Effector CD8-positive, alpha-beta T cell (primary cell): ENCODE data around the gene ZC3H12D.

Experiments
- DNase-seq: peaks from one replicate; lab custom pipeline; 2025; lab: John Stamatoyannopoulos, UW

The ZC3H12D gene

GRCh38 chr6:149443411-149444181 is 41.2 kb downstream of the ZC3H12D start:
- no peak for DNase-seq

DNA sequence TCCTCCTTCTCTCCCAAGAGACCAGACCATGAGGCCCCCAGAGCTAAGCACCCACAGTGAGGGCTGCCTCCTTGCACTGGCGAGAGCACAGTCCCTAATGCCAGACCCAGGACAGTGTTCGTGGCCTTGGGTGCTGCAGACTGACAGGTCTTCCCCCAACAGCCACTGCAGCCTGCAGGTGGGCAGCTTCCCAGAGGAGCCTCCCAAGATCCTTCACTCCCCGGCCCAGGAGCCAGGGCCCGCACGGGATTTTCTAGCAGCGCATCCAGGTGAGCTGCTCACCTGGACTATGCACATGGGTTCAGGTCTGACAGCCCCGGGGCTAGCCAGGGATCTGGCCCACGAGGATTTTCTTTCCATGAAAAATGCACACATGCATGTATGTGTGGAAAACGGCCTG is 43.1 kb downstream of the ZC3H12D start:
- no peak for DNase-seq

GRCh38 chr6:149440735-149441671 is 43.8 kb downstream of the ZC3H12D start:
- no peak for DNase-seq

DNA sequence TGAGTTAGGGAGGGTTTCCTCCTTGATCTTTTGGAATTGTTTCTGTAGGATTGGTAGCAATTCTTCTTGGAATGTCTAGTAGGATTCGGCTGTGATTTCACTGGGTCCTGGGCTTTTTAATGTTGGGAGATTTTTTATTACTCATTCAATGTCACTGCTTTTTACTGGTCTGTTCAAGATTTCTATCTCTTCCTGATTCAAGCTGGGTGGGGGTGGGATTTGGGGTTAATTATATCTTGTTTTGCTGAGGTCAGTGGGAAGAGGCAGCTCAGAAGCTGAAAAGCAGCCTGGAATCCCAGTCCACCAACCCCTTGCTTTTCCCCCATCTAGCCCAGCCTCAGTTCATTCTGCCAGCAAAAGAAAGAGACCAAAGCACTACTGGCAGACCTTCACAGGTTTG is 45.2 kb downstream of the ZC3H12D start:
- no peak for DNase-seq

GRCh38 chr6:149438855-149439254 is 46.0 kb downstream of the ZC3H12D start:
- DNase-seq, result no peak

- no peak for DNase-seq
These were observed 47.6 kb downstream of the ZC3H12D start for GRCh38 chr6:149437212-149437611.

DNA sequence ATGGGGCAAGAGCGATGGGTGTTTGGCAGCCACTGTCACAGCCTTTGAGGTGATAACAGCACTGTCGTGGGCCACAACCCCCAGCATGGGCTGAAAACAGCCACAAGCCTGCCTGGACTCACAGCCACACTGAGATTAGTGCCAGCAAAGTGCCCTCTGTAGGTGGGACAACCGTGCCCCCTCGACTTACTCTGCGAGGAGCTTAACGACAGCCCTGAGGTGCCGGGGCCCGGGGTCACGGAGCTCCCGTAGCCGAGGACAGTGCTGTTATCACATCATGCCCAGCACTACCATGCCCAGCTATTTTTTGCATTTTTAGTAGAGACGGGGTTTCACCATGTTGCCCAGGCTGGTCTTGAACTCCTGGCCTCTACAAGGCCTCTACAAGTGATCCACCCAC is 48.2 kb downstream of the ZC3H12D start:
- no peak for DNase-seq

GRCh38 chr6:149435919-149436586 is 48.8 kb downstream of the ZC3H12D start:
- no peak for DNase-seq

DNA sequence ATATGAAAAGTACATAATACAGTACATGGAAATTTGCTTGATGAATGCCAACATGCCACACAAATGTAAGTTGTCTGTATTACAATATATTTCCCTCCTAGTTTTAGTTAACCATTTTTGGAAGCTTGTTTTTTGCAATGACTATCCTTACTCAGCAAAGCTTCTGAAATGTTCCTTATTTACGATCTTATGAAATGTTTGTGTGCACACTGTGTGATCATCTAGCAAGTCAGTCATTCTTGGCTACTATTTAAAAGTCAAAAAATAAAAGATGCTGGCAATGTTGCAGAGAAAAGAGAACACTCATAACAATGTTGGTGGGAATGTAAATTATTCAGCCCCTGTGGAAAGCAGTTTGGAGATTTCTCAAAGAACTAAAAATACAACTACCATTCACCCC is 50.9 kb downstream of the ZC3H12D start:
- DNase-seq, result no peak

DNA sequence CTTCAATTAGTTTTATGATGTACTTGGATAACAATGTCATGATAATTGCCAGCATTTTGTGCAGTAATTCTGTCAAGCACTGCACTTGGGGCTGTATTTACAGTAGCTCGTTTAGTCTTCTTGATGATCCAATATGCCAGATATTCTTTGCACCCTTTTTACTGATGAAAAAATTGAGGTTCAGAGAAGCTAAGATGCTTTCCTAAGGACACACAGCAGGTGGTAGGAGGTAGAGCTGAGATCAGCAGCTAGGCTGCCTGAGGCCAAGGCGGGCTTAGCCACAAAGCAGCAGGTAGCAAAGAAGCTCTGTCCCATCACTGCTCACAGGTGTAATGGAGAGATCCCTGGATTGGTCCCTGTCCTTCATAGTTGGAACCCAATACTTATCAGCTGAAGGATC is 51.4 kb downstream of the ZC3H12D start:
- no peak for DNase-seq

GRCh38 chr6:149431905-149432775 is 52.7 kb downstream of the ZC3H12D start:
- peak; percentile 84 for DNase-seq

- DNase-seq, result no peak
These were observed 55.1 kb downstream of the ZC3H12D start for GRCh38 chr6:149429427-149430360.

- no peak for DNase-seq
These were observed 56.2 kb downstream of the ZC3H12D start for GRCh38 chr6:149428606-149429005.

DNA sequence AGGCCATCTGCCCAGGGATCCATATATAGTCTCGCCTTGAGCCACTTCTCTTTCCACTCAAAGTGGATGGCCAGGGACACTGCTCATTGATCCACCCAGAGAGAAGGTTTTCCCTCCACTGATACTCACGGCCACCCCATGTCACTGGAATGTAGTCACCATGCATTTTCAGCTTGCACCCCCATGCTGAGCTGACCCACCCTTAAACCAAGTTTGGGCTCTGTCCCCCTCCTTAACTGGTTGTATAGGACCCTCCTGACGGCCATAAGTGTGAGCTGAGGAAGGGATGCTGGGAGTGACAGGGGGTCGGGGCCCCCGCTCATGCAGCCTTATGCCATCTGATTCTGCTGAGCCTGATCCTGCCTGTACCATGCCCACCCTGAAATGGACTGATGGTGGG is 59.1 kb downstream of the ZC3H12D start:
- no peak for DNase-seq

DNA sequence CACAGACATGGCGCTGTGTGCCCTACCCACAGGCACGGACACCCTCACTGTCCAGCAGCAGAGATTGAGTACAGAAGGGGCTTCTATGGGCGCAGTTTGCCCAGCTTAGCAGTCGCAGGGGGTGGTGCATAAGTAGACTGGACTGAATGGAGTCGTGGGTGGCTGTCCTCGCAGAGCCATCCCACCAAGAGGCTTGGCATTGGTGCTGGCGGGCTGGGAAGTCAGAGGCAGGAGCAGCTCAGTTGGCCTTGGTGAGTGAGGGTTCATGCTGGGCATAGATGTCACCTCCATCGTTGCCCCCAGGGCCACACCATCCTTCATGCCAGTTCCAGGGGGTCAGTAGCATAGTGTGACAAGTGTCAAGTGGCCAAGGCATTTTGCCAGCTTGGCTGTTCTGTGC is 59.6 kb downstream of the ZC3H12D start:
- no peak for DNase-seq

DNA sequence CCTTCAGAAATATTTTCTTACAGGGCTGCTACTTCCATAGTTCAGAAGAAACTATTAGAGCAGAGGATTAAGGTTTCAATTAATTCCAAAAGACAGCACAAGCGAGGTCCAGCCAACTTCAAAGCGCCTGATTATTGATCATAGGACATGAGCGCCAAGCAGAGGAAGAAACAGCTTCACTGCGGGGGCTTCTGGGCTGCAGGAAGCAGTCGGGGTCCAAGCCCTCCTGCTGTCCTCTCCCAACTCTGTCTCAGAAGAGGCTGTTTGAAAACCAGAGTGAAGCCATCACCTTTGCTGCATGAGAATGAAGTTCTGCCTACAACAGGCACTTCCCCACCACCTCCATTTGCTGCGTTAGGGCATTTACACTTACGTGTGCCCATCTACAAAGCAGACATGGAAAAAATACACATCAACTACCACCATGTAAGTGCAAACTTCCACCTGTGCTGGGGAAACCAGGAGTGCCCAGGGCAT is 60.8 kb downstream of the ZC3H12D start:
- no peak for DNase-seq

GRCh38 chr6:149422581-149422980 is 62.2 kb downstream of the ZC3H12D start:
- no peak for DNase-seq

GRCh38 chr6:149421132-149421531 is 63.7 kb downstream of the ZC3H12D start:
- DNase-seq, result no peak

- DNase-seq, result no peak
These were observed 65.0 kb downstream of the ZC3H12D start for GRCh38 chr6:149419696-149420404.

DNA sequence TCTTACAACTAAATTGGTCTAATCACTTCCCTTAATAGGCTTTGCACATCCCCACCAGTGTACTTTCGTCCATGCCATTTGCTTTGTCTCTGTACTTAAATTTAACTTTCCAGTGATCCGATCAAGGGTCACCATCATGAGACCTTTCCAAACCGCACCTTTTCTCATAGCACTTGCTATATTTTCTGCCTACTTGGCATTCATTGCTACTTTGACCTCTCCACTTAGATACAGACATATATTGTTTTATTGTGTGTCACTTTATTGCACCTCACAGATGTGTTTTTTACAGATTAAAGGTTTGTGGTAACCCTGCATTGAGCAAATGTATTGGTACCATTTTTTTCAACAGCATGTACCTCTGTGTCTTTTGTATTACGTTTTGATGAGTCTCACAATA is 70.0 kb downstream of the ZC3H12D start:
- no peak for DNase-seq
